Loucy (cell line): Measurements from ENCODE around the gene MUC13.

ENCODE experiments used
- H2AFZ ChIP-seq: fragments of 200-600 bp; sonication (generic); 2 replicates; pipeline ENCODE4 v1.6.0; 2016; ENCODE audit warnings: antibody characterized with exemption, mild to moderate bottlenecking, low read length, moderate library complexity
- H3F3A ChIP-seq: fragments of 200-600 bp; 2 replicates; pipeline ENCODE4 v1.6.0; 2016; ENCODE audit warnings: antibody characterized with exemption, low read depth, mild to moderate bottlenecking
- H3K27me3 ChIP-seq: fragments of 200-600 bp; sonication (generic); 2 replicates; pipeline ENCODE4 v1.6.1; 2014; ENCODE audit warnings: low read length, mild to moderate bottlenecking; ENCODE audit not compliant: insufficient read depth, poor library complexity, severe bottlenecking
- H3K36me3 ChIP-seq: fragments of 200-600 bp; sonication (generic); 2 replicates; pipeline ENCODE4 v1.6.1; 2016; ENCODE audit warnings: low read length; ENCODE audit not compliant: insufficient read depth
- H3K4me1 ChIP-seq: fragments of 200-600 bp; sonication (generic); 2 replicates; pipeline ENCODE4 v1.5.1; 2014; ENCODE audit warnings: low read length, mild to moderate bottlenecking; ENCODE audit not compliant: insufficient read depth, poor library complexity, severe bottlenecking
- H3K4me2 ChIP-seq: fragments of 200-600 bp; sonication (generic); 2 replicates; pipeline ENCODE4 v1.6.0; 2014; ENCODE audit warnings: antibody characterized with exemption, low read length, low read depth, mild to moderate bottlenecking; ENCODE audit not compliant: poor library complexity, severe bottlenecking
- H3K4me3 ChIP-seq: fragments of 200-600 bp; sonication (generic); 2 replicates; pipeline ENCODE4 v1.5.1; 2014; ENCODE audit warnings: low read length, mild to moderate bottlenecking, mixed read lengths; ENCODE audit not compliant: poor library complexity, severe bottlenecking
- H3K79me2 ChIP-seq: fragments of 200-600 bp; sonication (generic); 2 replicates; pipeline ENCODE4 v1.6.1; 2014; ENCODE audit warnings: low read length; ENCODE audit not compliant: insufficient read depth
- H3K9ac ChIP-seq: fragments of 200-600 bp; sonication (generic); 2 replicates; pipeline ENCODE4 v1.6.0; 2014; ENCODE audit warnings: mild to moderate bottlenecking, low read depth, low read length, moderate library complexity; ENCODE audit not compliant: poor library complexity, severe bottlenecking
- H3K9me2 ChIP-seq: fragments of 200-600 bp; sonication (generic); replicated peaks from 2 replicates; pipeline ENCODE4 v1.6.1; 2016; ENCODE audit warnings: low read depth, low read length, mixed read lengths
- H3K9me3 ChIP-seq: fragments of 200-600 bp; sonication (generic); 2 replicates; pipeline ENCODE4 v1.6.1; 2014; ENCODE audit warnings: mild to moderate bottlenecking, antibody characterized with exemption, low read length, low read depth; ENCODE audit not compliant: insufficient read depth
- H4K20me1 ChIP-seq: fragments of 200-600 bp; sonication (generic); 2 replicates; pipeline ENCODE4 v1.6.0; 2014; ENCODE audit warnings: antibody characterized with exemption, low read length, mild to moderate bottlenecking; ENCODE audit not compliant: insufficient read depth, poor library complexity, severe bottlenecking
- CTCF ChIP-seq: fragments of 200-600 bp; sonication (generic); conservative IDR thresholded peaks from 2 replicates; pipeline ENCODE4 v1.5.1; 2014; ENCODE audit warnings: mild to moderate bottlenecking, antibody characterized with exemption, low read length
- EZH2phosphoT487 ChIP-seq: fragments of 200-600 bp; IDR thresholded peaks from 2 replicates; pipeline ENCODE4 v1.6.1; 2018; ENCODE audit warnings: antibody characterized with exemption, mild to moderate bottlenecking, moderate library complexity, borderline replicate concordance

The MUC13 gene

DNA sequence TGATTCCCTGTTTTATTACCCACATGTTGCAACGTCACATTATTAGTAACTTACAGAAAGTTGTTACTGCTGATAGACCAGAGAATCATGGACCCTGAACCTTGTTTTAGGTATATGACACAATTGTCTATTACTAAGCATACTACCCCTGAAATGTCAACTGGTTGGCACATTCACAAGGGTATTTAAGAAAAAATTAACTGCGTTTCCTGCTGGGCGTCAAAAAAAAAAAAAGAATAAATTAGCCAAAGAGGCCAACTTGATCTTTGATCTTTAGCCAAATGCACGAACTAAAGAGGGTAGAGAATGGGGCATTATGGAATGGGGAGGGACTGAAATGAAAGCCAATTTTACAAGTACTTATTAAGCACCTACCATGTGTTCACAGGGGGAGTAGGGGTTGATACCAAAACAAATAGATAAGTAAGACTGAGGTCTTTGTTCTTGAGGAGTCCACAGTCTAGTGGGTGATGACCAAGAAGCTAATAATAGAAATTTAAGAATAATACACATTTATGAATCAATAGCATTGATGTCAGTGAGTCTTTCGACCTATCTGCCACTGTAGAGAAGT lies 17.8 kb upstream of the MUC13 start:
- H3K4me2 ChIP-seq = no peak overlapping the region

DNA sequence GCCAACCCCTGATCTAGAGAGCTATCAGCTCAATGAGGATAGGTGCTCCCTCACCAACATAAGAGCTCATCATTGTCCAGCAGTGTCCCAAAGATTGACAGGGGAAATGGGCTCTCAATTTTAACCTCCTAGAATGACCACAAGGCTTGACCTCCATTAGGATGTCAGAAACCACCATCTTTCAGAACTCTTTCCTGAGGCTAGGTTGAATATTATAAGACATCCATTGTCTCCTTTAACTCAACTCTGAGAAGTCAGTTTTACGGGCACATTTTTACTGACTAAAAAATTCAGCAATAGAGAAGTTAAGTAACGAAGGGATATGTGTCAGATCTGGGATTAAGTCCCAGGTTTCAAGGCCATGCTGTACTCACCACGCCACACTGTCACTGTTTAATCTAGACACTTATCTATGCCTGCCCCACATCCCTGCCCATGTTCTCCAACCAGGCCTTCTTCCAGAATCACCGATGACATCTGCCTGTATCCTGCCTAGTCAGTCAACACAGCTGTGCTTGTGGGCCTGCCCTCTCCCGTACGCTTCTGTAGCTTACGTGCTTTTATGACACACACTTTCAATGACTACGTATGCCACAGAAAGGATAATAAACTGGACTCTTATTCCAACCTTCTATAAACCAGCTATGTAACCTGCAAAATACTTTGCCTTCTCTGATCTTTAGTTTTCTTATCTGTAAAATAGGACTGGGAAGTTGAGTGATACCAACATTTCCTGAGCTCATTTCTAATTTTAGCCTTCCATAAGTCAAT lies 17.1 kb upstream of the MUC13 start:
- H3K4me3 ChIP-seq = no peak overlapping the region
- H3K9ac ChIP-seq = no peak overlapping the region
- H3K4me2 ChIP-seq = no peak overlapping the region
- no peaks in the 10 kb centered on the region for H3K36me3 ChIP-seq
- H3K9me2 ChIP-seq = no peaks in the 10 kb centered on the region
- H4K20me1 ChIP-seq = no peaks in the 10 kb centered on the region
- TF ChIP-seq EZH2phosphoT487 (no peak), CTCF (no peak)
- H3K9me3 ChIP-seq = no peaks in the 10 kb centered on the region
- H3K27me3 ChIP-seq = no peaks in the 10 kb centered on the region
- no peak overlapping the region for H2AFZ ChIP-seq
- no peaks in the 10 kb centered on the region for H3F3A ChIP-seq
- H3K79me2 ChIP-seq = no peaks in the 10 kb centered on the region
- no peaks in the 10 kb centered on the region for H3K4me1 ChIP-seq

More for the DNA sequence above, 17.8 kb upstream of the MUC13 start:
- Histone ChIP-seq H3K27me3 (no peaks in the 10 kb centered on the region), H4K20me1 (no peaks in the 10 kb centered on the region), H3K79me2 (no peaks in the 10 kb centered on the region), H3K9ac (no peak overlapping the region), H3K4me1 (no peaks in the 10 kb centered on the region), H3F3A (no peaks in the 10 kb centered on the region), H2AFZ (no peak overlapping the region), H3K4me3 (no peak overlapping the region), H3K36me3 (no peaks in the 10 kb centered on the region), H3K9me2 (no peaks in the 10 kb centered on the region), H3K9me3 (no peaks in the 10 kb centered on the region)
- no peak for TF ChIP-seq EZH2phosphoT487
- no peak for TF ChIP-seq CTCF

DNA sequence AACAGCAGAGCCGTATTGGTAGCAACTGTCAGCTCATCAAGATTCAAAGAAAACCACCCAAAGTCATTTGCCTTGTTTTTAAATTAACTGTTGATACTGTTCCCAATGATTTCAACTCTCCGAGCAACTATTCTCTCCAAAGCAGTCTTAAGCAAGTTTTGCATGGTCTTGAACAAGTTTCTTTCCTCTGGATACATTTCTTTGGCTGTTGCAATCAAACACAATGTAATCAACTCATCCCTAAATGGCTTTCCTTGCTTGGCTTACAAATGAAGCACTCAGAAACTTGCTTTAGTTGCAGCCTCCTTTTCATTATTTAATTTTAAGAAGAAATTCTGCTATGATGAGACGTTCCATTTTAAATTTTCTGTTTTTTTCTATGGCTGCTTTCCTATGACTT lies 15.5 kb upstream of the MUC13 start:
- no peaks in the 10 kb centered on the region for H3K9me3 ChIP-seq

More for the DNA sequence above, 15.5 kb upstream of the MUC13 start:
- Histone ChIP-seq H4K20me1 (no peaks in the 10 kb centered on the region), H3K79me2 (no peaks in the 10 kb centered on the region), H3K4me3 (no peak overlapping the region), H3K9me2 (no peaks in the 10 kb centered on the region), H3K4me2 (no peak overlapping the region), H2AFZ (no peak overlapping the region), H3F3A (no peaks in the 10 kb centered on the region), H3K9ac (no peak overlapping the region), H3K27me3 (no peaks in the 10 kb centered on the region), H3K36me3 (no peaks in the 10 kb centered on the region), H3K4me1 (no peaks in the 10 kb centered on the region)
- no peak for TF ChIP-seq EZH2phosphoT487
- TF ChIP-seq CTCF = no peak
